ENCODE results near the gene ZNF33A. TPM values are rescaled to one million over a fixed set of nuclear protein-coding genes. Genes with fewer than 3 reads are reported as not detected.
"Not testable (repeated sequence)": the region's sequence is repeated elsewhere in the genome, so short reads cannot be mapped to it uniquely, and the experiment has no call there.

Gene ZNF33A
- total RNA-seq, 1 donor from 2014 or later: 21.3 TPM

DNA sequence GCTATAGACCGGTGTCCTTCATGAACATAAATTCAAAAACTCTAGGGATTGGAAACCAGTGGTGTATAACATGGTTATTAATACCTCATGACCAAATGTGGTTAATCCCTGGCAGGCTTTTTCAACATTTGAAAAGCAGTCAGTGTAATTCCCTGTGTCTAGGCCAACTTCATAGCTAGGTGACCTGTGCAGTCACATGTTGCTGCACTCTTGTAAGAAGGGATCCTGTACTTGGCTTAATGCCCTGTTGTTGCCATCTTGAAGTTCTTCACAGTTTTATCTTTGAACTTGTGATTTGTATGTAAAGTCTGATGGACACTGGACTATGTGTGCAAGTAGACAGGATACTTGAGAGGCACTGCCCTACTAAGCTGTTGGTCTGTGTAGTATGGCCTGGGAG is 39.7 kb downstream of the ZNF33A start:
- peak; percentile 97 for FAIRE-seq

DNA sequence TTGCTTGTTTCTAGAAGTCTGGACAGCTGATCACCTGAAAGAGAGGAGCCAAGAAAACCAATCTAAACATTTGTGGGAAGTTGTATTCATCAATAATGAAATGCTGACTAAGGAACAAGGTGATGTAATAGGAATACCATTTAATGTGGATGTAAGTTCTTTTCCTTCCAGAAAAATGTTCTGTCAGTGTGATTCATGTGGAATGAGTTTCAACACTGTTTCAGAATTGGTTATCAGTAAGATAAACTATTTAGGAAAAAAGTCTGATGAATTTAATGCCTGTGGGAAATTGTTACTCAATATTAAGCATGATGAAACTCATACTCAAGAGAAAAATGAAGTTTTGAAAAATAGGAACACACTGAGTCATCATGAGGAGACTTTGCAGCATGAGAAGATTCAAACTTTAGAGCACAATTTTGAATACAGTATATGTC is 43.9 kb downstream of the ZNF33A start:
- FAIRE-seq: no peak

More for the DNA sequence above, 39.7 kb downstream of the ZNF33A start:
- TF ChIP-seq CTCF (IDR thresholded peaks at IDR 0.05; ENCODE audit: insufficient read depth, low read length, severe bottlenecking): no peak
- DNase-seq (ENCODE audit: low read depth): no peak
- Histone ChIP-seq H3K36me3 (ENCODE audit: control insufficient read depth, insufficient read depth, low read length) (peaks cover 2% of the 10 kb centered on the region), H3K4me3 (ENCODE audit: low read depth, low read length) (no peak overlapping the region), H3K27me3 (ENCODE audit: control insufficient read depth, insufficient read depth, low read length) (no peaks in the 10 kb centered on the region)

GRCh38 chr10:38055274-38055894 is 44.9 kb downstream of the ZNF33A start:
- not testable (repeated sequence) for H3K27me3 ChIP-seq (ENCODE audit: control insufficient read depth, insufficient read depth, low read length); H3K36me3 ChIP-seq (ENCODE audit: control insufficient read depth, insufficient read depth, low read length); DNase-seq (ENCODE audit: low read depth); H3K4me3 ChIP-seq (ENCODE audit: low read depth, low read length); FAIRE-seq

More for the DNA sequence above, 43.9 kb downstream of the ZNF33A start:
- peaks cover 2% of the 10 kb centered on the region for H3K36me3 ChIP-seq (ENCODE audit: control insufficient read depth, insufficient read depth, low read length)
- peak; percentile 94 for DNase-seq (ENCODE audit: low read depth)
- H3K4me3 ChIP-seq (ENCODE audit: low read depth, low read length): no peak overlapping the region
- no peaks in the 10 kb centered on the region for H3K27me3 ChIP-seq (ENCODE audit: control insufficient read depth, insufficient read depth, low read length)
- no peak for TF ChIP-seq CTCF (IDR thresholded peaks at IDR 0.05; ENCODE audit: insufficient read depth, low read length, severe bottlenecking)

GRCh38 chr10:38069663-38070062 is 59.2 kb downstream of the ZNF33A start:
- H3K27me3 ChIP-seq (ENCODE audit: control insufficient read depth, insufficient read depth, low read length); H3K36me3 ChIP-seq (ENCODE audit: control insufficient read depth, insufficient read depth, low read length); H3K4me3 ChIP-seq (ENCODE audit: low read depth, low read length); FAIRE-seq: not testable (repeated sequence)
- peak; percentile 77 for DNase-seq (ENCODE audit: low read depth)

DNA sequence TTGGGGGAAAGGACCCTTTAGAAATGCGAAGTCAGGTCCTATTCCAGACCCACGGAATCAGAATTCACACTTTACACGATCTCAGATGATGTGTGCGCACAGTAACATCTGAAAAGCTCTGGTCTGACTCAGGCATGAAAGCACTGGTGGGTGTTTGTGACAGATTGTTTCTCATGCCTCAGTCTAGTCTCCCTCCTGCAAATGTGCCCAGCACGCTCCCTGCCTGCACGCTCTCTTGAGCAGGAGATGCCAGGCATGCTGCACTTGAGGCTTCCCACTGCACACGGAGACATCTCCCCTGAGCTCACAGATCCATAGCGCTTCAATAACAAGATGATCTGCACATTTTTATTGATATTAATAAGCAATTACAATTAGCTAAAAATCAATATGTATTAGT is 60.0 kb downstream of the ZNF33A start:
- Histone ChIP-seq H3K4me3 (ENCODE audit: low read depth, low read length) (no peak overlapping the region), H3K36me3 (ENCODE audit: control insufficient read depth, insufficient read depth, low read length) (no peaks in the 10 kb centered on the region), H3K27me3 (ENCODE audit: control insufficient read depth, insufficient read depth, low read length) (no peaks in the 10 kb centered on the region)
- FAIRE-seq (no peak), DNase-seq (ENCODE audit: low read depth) (no peak)
- no peak for TF ChIP-seq CTCF (IDR thresholded peaks at IDR 0.05; ENCODE audit: insufficient read depth, low read length, severe bottlenecking)

GRCh38 chr10:38072552-38072951 is 62.1 kb downstream of the ZNF33A start:
- no peak for DNase-seq (ENCODE audit: low read depth)
- FAIRE-seq: no peak
- Histone ChIP-seq H3K27me3 (ENCODE audit: control insufficient read depth, insufficient read depth, low read length) (no peaks in the 10 kb centered on the region), H3K4me3 (ENCODE audit: low read depth, low read length) (no peak overlapping the region), H3K36me3 (ENCODE audit: control insufficient read depth, insufficient read depth, low read length) (no peaks in the 10 kb centered on the region)
- TF ChIP-seq CTCF (IDR thresholded peaks at IDR 0.05; ENCODE audit: insufficient read depth, low read length, severe bottlenecking): no peak

DNA sequence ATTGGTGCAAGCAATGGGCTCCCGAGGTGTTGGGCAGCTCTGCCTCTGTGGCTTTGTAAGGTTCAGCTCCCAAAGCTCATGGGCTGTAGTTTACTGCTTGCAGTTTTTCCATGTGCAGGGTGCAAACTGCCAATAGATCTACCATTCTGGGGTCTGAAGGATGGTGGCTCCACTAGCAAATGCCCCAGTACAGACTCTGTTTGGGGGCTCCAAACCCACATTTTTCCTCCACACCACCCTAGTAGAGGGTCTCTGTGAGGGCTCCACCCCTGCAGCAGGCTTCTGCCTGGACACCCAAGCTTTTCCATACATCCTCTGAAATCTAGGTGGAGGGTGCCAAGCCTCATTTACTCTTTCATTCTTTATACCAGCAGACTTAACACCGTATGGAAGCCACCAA is 66.2 kb downstream of the ZNF33A start:
- TF ChIP-seq CTCF (IDR thresholded peaks at IDR 0.05; ENCODE audit: insufficient read depth, low read length, severe bottlenecking): no peak
- DNase-seq (ENCODE audit: low read depth) (no peak), FAIRE-seq (no peak)
- Histone ChIP-seq H3K27me3 (ENCODE audit: control insufficient read depth, insufficient read depth, low read length) (no peaks in the 10 kb centered on the region), H3K36me3 (ENCODE audit: control insufficient read depth, insufficient read depth, low read length) (no peaks in the 10 kb centered on the region), H3K4me3 (ENCODE audit: low read depth, low read length) (no peak overlapping the region)

GRCh38 chr10:38093318-38093717 is 82.8 kb downstream of the ZNF33A start:
- H3K27me3 ChIP-seq (ENCODE audit: control insufficient read depth, insufficient read depth, low read length); H3K36me3 ChIP-seq (ENCODE audit: control insufficient read depth, insufficient read depth, low read length); DNase-seq (ENCODE audit: low read depth); H3K4me3 ChIP-seq (ENCODE audit: low read depth, low read length); FAIRE-seq: not testable (repeated sequence)

Data from bronchial epithelial cell (primary cell).